HEK293 (cell line): ENCODE measurements around the gene TH.

Experiments used
- CTCF ChIA-PET: fragments of 350-600 bp; formaldehyde crosslinking; extraction: SDS; loops from one replicate; lab custom pipeline; 2021; ENCODE audit warnings: antibody characterized with exemption; lab: Yijun Ruan, JAX
- POLR2A ChIA-PET: fragments of 300-600 bp; formaldehyde crosslinking; extraction: SDS; loops from one replicate; lab custom pipeline; 2020; ENCODE audit warnings: antibody characterized with exemption, inconsistent platforms; lab: Yijun Ruan, JAX
- H3K27ac ChIP-seq: fragments of 200-500 bp; sonication (Bioruptor generic); 2 replicates; pipeline ENCODE4 v1.5.1; 2014; ENCODE audit warnings: low read depth, low read length, control low read depth, inconsistent platforms; ENCODE audit errors: extremely low read depth
- H3K36me3 ChIP-seq, 2 experiments: fragments of 200-500 bp in 1 of 2; sonication (Bioruptor generic) in 1 of 2; 1 replicate in 1 of 2; 2 replicates in 1 of 2; pipeline ENCODE4 v1.5.1; 2014 to 2017; ENCODE audit warnings: inconsistent platforms in 2 of 2, low read length in 2 of 2; ENCODE audit not compliant: control insufficient read depth in 2 of 2, insufficient read depth in 1 of 2
- H3K4me1 ChIP-seq: fragments of 200-500 bp; sonication (Bioruptor generic); 2 replicates; pipeline ENCODE4 v1.5.1; 2014; ENCODE audit warnings: mild to moderate bottlenecking, low read length, inconsistent platforms; ENCODE audit not compliant: control insufficient read depth, insufficient read depth
- H3K4me3 ChIP-seq: 2 replicates; pipeline ENCODE4 v1.5.1; 2011; ENCODE audit warnings: low read depth, mild to moderate bottlenecking, control low read depth, low read length, moderate library complexity
- H3K9me3 ChIP-seq: fragments of 200-500 bp; sonication (Bioruptor generic); 2 replicates; pipeline ENCODE4 v1.5.1; 2014; ENCODE audit warnings: low read depth, low read length, inconsistent platforms; ENCODE audit not compliant: control insufficient read depth, insufficient read depth
- BCL11B ChIP-seq: fragments of 450-650 bp; formaldehyde crosslinking; IDR thresholded peaks from 2 replicates; pipeline ENCODE4 v1.5.1; 2016; ENCODE audit warnings: low read depth, missing biosample characterization, missing genetic modification characterization
- EGR2 ChIP-seq: fragments of 450-650 bp; formaldehyde crosslinking; IDR thresholded peaks from 2 replicates; pipeline ENCODE4 v1.5.1; 2016; ENCODE audit warnings: low read depth, missing biosample characterization, missing genetic modification characterization
- MZF1 ChIP-seq: fragments of 450-650 bp; formaldehyde crosslinking; IDR thresholded peaks from 2 replicates; pipeline ENCODE4 v1.5.1; 2017; ENCODE audit warnings: missing biosample characterization, missing genetic modification characterization, borderline replicate concordance
- SALL2 ChIP-seq: fragments of 450-650 bp; formaldehyde crosslinking; IDR thresholded peaks from 2 replicates; pipeline ENCODE4 v1.5.0; 2017; ENCODE audit warnings: missing biosample characterization, mild to moderate bottlenecking, missing genetic modification characterization, borderline replicate concordance
- ZBTB1 ChIP-seq: fragments of 450-650 bp; formaldehyde crosslinking; IDR thresholded peaks from 2 replicates; pipeline ENCODE4 v1.5.1; 2016; ENCODE audit warnings: missing biosample characterization, missing genetic modification characterization
- ZIC2 ChIP-seq: fragments of 450-650 bp; formaldehyde crosslinking; IDR thresholded peaks from 2 replicates; pipeline ENCODE4 v1.5.1; 2016; ENCODE audit warnings: missing biosample characterization, missing genetic modification characterization
- ZNF112 ChIP-seq: fragments of 450-650 bp; formaldehyde crosslinking; IDR thresholded peaks from 2 replicates; pipeline ENCODE4 v1.5.0; 2017; ENCODE audit warnings: missing biosample characterization, missing genetic modification characterization
- ZNF211 ChIP-seq: fragments of 450-650 bp; formaldehyde crosslinking; IDR thresholded peaks from 2 replicates; pipeline ENCODE4 v1.5.1; 2016; ENCODE audit warnings: low read depth, missing biosample characterization, missing genetic modification characterization
- ZNF221 ChIP-seq: fragments of 450-650 bp; formaldehyde crosslinking; IDR thresholded peaks from 2 replicates; pipeline ENCODE4 v1.5.1; 2017; ENCODE audit warnings: missing biosample characterization, missing genetic modification characterization, borderline replicate concordance
- ZNF274 ChIP-seq, 2 experiments: fragments of 200-500 bp in 1 of 2; fragments of 450-650 bp in 1 of 2; sonication (Bioruptor generic) in 1 of 2; formaldehyde crosslinking in 1 of 2; IDR thresholded peaks; 2 replicates each; pipeline versions ENCODE4 v1.5.1 to v1.6.1; 2014 to 2016; ENCODE audit warnings: borderline replicate concordance in 1 of 2, inconsistent platforms in 1 of 2, low read length in 1 of 2, missing biosample characterization in 1 of 2, missing genetic modification characterization in 1 of 2
- ZNF335 ChIP-seq: fragments of 450-650 bp; formaldehyde crosslinking; conservative IDR thresholded peaks from 2 replicates; pipeline ENCODE4 v1.5.1; 2016; ENCODE audit warnings: missing biosample characterization, missing genetic modification characterization
- ZNF596 ChIP-seq: fragments of 450-650 bp; IDR thresholded peaks from 2 replicates; pipeline ENCODE4 v1.5.0; 2018; ENCODE audit warnings: missing biosample characterization, mild to moderate bottlenecking, missing genetic modification characterization, moderate library complexity
- ZNF658 ChIP-seq: fragments of 450-650 bp; formaldehyde crosslinking; IDR thresholded peaks from 2 replicates; pipeline ENCODE4; 2016; ENCODE audit warnings: missing biosample characterization, missing genetic modification characterization
- TF ChIP-seq, protein P1 (sequence below): fragments of 450-650 bp; formaldehyde crosslinking; conservative IDR thresholded peaks from 2 replicates; pipeline ENCODE4 v1.5.1; 2016; ENCODE audit warnings: low read depth, missing biosample characterization, missing genetic modification characterization

TH gene

DNA sequence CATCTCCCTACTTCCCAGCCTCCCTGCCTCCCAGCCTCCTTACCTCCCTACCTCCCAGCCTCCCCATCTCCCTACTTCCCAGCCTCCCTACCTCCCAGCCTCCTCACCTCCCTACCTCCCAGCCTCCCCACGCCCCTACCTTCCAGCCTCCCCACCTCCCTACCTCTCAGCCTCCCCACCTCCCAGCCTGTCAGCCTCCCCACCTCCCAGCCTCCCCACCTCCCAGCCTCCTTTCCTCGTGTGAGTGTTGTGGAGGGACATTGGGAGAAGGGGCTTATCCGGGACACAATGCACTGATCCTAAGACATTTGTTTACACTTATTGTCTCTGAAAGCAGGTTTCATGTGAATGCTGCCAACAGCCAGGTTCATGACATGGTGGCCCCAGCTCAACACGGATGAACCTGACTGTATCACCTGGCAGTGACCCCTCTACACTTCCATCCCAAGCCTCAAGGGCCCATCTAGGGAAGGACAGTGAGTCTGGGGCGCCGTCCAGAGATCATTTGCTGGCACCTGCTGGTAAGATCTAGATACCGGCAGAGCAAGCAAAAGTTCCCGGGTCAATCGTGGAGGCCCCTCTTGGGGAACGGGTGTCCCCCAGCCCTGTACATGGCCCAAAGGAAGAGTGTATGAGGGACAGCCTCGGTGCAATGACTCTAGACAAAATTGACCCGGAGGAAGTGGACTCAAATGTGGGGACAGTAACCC, 34.5 kb upstream of the TH start:
- POLR2A ChIA-PET = interaction anchor here (0.7 kb wide), 1 partner anchor 21 kb away, joined by 8 read pairs; no protein-coding TSS in a partner anchor
- CTCF ChIA-PET = no interaction called here
- TF ChIP-seq ZNF596 = no peak
- no peaks in the 10 kb centered on the region for H3K9me3 ChIP-seq
- no peaks in the 10 kb centered on the region for H3K36me3 ChIP-seq
- no peak overlapping the region for H3K27ac ChIP-seq
- H3K4me1 ChIP-seq = no peaks in the 10 kb centered on the region
- H3K4me3 ChIP-seq = no peak overlapping the region

DNA sequence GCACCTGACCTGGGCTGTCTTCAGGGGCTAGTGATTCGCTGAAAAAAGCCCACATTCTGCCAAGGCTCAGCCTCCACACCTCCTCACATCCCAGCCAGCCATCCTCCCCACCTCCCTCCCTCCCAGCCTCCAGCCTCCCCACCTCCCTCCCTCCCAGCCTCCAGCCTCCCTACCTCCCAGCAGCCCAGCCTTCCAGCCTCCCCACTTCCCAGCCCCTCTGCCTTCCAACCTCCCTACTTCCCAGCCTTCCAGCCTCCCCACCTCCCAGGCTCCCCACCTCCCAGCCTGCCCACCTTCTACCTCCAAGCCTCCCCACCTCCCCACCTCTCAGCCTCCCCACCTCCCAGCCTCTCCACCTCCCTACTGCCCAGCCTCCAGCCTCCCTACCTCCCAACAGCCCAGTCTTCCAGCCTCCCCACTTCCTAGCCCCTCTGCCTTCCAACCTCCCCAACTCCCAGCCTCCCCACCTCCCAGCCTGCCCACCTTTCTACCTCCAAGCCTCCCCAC, 33.7 kb upstream of the TH start:
- Histone ChIP-seq H3K27ac (no peak overlapping the region), H3K4me3 (no peak overlapping the region), H3K9me3 (no peaks in the 10 kb centered on the region), H3K36me3 (no peaks in the 10 kb centered on the region), H3K4me1 (no peaks in the 10 kb centered on the region)
- ChIA-PET POLR2A (no interaction called here), CTCF (no interaction called here)
- TF ChIP-seq ZIC2 (tag by site-specific recombination) (no peak), EGR2 (tag by site-specific recombination) (peak; percentile 11; the same call in 1 of the 2 replicates), ZBTB1 (tag by site-specific recombination) (no peak), ZNF335 (no peak), ZNF658 (tag by site-specific recombination) (no peak)

DNA sequence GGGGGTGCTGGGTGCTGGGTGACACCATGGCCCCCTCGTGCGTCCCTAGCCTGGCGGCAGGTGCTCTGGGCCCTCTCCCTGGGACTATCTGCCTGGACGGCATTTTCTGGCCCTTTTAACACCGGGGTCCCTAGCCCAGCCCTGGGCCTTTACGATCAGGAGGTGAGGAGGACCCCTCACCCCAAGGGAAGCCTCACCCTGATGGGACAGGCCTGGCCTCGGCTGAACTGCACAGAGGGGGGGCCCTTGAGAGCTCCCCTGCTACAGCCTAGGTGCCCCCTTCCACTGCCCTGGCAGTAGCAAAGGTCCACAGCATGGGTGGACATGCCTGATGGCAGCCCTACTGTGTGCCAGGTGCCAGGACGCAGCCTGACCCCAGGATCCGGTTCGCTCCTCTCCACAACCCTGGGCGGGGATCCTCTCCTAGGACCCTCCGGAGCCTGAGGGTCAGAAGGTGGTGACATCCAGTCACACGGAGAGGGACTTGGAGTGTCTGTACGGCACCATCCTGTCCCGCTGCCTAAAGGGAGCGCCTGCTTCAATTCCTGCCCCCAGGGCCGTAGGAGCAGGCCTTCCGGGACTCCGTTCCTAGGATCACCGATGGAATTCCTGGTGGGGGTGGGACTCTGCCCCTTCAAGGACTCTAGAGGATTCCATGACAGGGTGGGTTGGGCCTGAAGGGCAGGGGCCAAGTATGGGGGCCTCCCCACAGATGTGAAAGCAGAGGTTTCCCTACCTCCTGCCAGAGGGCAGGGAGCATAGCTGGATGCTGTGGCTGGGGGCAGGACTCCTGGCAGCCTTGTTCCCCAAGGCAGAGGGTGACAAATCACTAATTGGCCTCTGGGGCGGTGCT, 33.0 kb upstream of the TH start:
- H3K27ac ChIP-seq = no peak overlapping the region
- no peak for TF ChIP-seq ZNF112 (tag by site-specific recombination)
- no peak for TF ChIP-seq ZNF274 (IDR thresholded peaks at IDR 0.05; ENCODE audit: low read length)
- TF ChIP-seq ZNF274 (tag by site-specific recombination; IDR thresholded peaks at IDR 0.05; ENCODE audit: borderline replicate concordance) = no peak
- TF ChIP-seq ZBTB1 (tag by site-specific recombination) = no peak
- no peak for TF ChIP-seq BCL11B (tag by site-specific recombination)
- no peak for TF ChIP-seq ZNF221 (tag by site-specific recombination)
- TF ChIP-seq ZNF211 (tag by site-specific recombination) = no peak
- no peak for TF ChIP-seq MZF1 (tag by site-specific recombination)
- TF ChIP-seq SALL2 (tag by site-specific recombination) = no peak
- TF ChIP-seq, protein P1, sequence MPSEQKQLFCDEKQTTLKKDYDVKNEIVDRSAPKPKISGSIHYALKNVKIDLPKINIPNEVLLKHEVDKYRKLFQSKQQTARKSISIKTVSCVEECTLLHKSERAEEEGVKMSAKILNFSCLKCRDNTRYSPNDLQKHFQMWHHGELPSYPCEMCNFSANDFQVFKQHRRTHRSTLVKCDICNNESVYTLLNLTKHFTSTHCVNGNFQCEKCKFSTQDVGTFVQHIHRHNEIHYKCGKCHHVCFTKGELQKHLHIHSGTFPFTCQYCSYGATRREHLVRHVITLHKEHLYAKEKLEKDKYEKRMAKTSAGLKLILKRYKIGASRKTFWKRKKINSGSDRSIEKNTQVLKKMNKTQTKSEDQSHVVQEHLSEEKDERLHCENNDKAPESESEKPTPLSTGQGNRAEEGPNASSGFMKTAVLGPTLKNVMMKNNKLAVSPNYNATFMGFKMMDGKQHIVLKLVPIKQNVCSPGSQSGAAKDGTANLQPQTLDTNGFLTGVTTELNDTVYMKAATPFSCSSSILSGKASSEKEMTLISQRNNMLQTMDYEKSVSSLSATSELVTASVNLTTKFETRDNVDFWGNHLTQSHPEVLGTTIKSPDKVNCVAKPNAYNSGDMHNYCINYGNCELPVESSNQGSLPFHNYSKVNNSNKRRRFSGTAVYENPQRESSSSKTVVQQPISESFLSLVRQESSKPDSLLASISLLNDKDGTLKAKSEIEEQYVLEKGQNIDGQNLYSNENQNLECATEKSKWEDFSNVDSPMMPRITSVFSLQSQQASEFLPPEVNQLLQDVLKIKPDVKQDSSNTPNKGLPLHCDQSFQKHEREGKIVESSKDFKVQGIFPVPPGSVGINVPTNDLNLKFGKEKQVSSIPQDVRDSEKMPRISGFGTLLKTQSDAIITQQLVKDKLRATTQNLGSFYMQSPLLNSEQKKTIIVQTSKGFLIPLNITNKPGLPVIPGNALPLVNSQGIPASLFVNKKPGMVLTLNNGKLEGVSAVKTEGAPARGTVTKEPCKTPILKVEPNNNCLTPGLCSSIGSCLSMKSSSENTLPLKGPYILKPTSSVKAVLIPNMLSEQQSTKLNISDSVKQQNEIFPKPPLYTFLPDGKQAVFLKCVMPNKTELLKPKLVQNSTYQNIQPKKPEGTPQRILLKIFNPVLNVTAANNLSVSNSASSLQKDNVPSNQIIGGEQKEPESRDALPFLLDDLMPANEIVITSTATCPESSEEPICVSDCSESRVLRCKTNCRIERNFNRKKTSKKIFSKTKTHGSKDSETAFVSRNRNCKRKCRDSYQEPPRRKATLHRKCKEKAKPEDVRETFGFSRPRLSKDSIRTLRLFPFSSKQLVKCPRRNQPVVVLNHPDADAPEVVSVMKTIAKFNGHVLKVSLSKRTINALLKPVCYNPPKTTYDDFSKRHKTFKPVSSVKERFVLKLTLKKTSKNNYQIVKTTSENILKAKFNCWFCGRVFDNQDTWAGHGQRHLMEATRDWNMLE (tag by site-specific recombination) = no peak
- no peaks in the 10 kb centered on the region for H3K36me3 ChIP-seq
- ChIA-PET POLR2A (no interaction called here), CTCF (no interaction called here)
- H3K4me3 ChIP-seq = no peak overlapping the region
- H3K4me1 ChIP-seq = no peaks in the 10 kb centered on the region
- H3K9me3 ChIP-seq = no peaks in the 10 kb centered on the region
